Kidney (tissue), 14 donors: Measurements from ENCODE around the gene MRPS34. TPM values are rescaled to one million over a fixed set of nuclear protein-coding genes. Genes with fewer than 3 reads are reported as not detected.

Experiments used
- DNase-seq, 5 donors: peaks; one replicate each; pipeline ENCODE4 v3.0.0-alpha.2; 2013 to 2020
- FAIRE-seq: peaks from 2 replicates; lab custom pipeline; 2012; peaks lifted over from hg19 to GRCh38; lab: Jason Lieb, UNC
- H3K27ac ChIP-seq, 2 donors: one replicate each; pipeline ENCODE4 v1.7.0; 2013; ENCODE audit warnings: low read depth in 2 of 2, low read length in 2 of 2, inconsistent platforms in 1 of 2
- H3K27me3 ChIP-seq: one replicate; pipeline ENCODE4 v1.7.1; 2013; ENCODE audit warnings: low read length, inconsistent platforms; ENCODE audit not compliant: control insufficient read depth, insufficient read depth
- H3K36me3 ChIP-seq, 3 donors: one replicate each; pipeline versions ENCODE4 v1.7.0 to v1.7.1; 2013; ENCODE audit warnings: low read length in 3 of 3, control low read depth in 1 of 3, inconsistent platforms in 1 of 3; ENCODE audit not compliant: insufficient read depth in 3 of 3, control insufficient read depth in 2 of 3
- H3K4me1 ChIP-seq, 3 donors: one replicate each; pipeline versions ENCODE4 v1.7.0 to v1.7.1; 2013; ENCODE audit warnings: low read length in 3 of 3, inconsistent platforms in 1 of 3, low read depth in 1 of 3; ENCODE audit not compliant: control insufficient read depth in 2 of 3, insufficient read depth in 2 of 3
- H3K4me3 ChIP-seq, 3 donors: one replicate each; pipeline versions ENCODE4 v1.7.0 to v1.8.1; 2013; ENCODE audit warnings: low read length in 3 of 3, control low read depth in 1 of 3, inconsistent platforms in 1 of 3
- H3K9ac ChIP-seq, 3 donors: one replicate each; pipeline versions ENCODE4 v1.7.0 to v1.7.1; 2013; ENCODE audit warnings: low read length in 3 of 3, control low read depth in 1 of 3, inconsistent platforms in 1 of 3
- H3K9me3 ChIP-seq, 3 donors: one replicate each; pipeline versions ENCODE4 v1.7.0 to v1.7.1; 2013; ENCODE audit warnings: low read length in 3 of 3, control low read depth in 1 of 3, inconsistent platforms in 1 of 3; ENCODE audit not compliant: control insufficient read depth in 2 of 3, insufficient read depth in 1 of 3
- intact Hi-C: fragments of 100-400 bp; cut with DNase I; formaldehyde crosslinking; loops from one replicate; pipeline ENCODE4 v1.11.1; 2022
- polyA plus RNA-seq: library from polyadenylated mRNA; stranded (reverse); fragments of 350-450 nt; fragmentation: Illumina TruSeq; extraction: RNeasy Lipid Tissue Mini Kit (QIAGEN cat#74804); gene quantifications from one replicate; pipeline ENCODE4 v1.2.3, GENCODE V29; 2014; ENCODE audit warnings: low read depth, low replicate concordance; ENCODE audit not compliant: insufficient read depth
- total RNA-seq: library from RNA; stranded (reverse); fragmentation: NEBNext Ultra II Directional; extraction: Animal tissue kit (Norgen Biotek cat#: 25700); gene quantifications from one replicate; pipeline ENCODE4 v1.2.1, GENCODE V29; 2021
- TF ChIP-seq, protein P1 (sequence below): IDR thresholded peaks from 3 replicates; pipeline ENCODE4 v1.5.1; 2012; ENCODE audit warnings: mild to moderate bottlenecking, moderate library complexity, borderline replicate concordance; ENCODE audit not compliant: insufficient read depth; ENCODE audit errors: extremely low read depth
- donor health status: control.
- donor health status: control.
- donor health status: control.
- donor health status: control.
- donor health status: control.
- donor health status: DM: yes; HTN: yes; CAD: no.
- donor health status: Normal renal cell carcinoma (clear cell type).

MRPS34 gene
- total and polyA plus RNA-seq, 2 donors from 2014 or later, result 61.7 to 187 TPM

DNA sequence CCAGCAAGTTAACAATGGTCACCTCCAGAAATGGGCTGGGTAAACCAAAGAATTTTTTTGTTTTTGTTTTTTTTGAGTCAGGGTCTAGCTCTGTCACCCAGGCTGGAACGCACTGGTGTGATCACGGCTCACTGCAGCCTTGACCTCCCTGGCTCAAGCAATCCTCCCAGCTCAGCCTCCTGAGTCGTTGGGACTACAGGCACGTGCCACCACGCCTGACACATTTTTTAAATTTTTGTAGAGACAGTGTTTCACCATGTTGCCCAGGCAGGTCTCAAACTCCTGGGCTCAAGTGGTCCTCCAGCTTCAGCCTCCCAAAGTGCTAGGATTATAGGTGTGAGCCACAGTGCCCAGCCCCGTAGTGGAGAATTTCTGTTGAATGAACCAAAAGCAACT lies 7.7 kb upstream of the MRPS34 start:
- Histone ChIP-seq H3K4me1 (peaks cover 0 to 16% (median 12%) of the 10 kb centered on the region in 3 donors), H3K9ac (no peak overlapping the region), H3K4me3 (peak overlapping the region in 2 of 3 donors; percentile 30 to 88), H3K27ac (no peak overlapping the region), H3K27me3 (no peaks in the 10 kb centered on the region), H3K9me3 (no peaks in the 10 kb centered on the region), H3K36me3 (peaks cover 2 to 5% (median 4%) of the 10 kb centered on the region in 3 donors)
- intact Hi-C loops, result no loop called here
- no peak for DNase-seq
- TF ChIP-seq, protein P1, sequence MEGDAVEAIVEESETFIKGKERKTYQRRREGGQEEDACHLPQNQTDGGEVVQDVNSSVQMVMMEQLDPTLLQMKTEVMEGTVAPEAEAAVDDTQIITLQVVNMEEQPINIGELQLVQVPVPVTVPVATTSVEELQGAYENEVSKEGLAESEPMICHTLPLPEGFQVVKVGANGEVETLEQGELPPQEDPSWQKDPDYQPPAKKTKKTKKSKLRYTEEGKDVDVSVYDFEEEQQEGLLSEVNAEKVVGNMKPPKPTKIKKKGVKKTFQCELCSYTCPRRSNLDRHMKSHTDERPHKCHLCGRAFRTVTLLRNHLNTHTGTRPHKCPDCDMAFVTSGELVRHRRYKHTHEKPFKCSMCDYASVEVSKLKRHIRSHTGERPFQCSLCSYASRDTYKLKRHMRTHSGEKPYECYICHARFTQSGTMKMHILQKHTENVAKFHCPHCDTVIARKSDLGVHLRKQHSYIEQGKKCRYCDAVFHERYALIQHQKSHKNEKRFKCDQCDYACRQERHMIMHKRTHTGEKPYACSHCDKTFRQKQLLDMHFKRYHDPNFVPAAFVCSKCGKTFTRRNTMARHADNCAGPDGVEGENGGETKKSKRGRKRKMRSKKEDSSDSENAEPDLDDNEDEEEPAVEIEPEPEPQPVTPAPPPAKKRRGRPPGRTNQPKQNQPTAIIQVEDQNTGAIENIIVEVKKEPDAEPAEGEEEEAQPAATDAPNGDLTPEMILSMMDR, result no peak
- no peak for FAIRE-seq

DNA sequence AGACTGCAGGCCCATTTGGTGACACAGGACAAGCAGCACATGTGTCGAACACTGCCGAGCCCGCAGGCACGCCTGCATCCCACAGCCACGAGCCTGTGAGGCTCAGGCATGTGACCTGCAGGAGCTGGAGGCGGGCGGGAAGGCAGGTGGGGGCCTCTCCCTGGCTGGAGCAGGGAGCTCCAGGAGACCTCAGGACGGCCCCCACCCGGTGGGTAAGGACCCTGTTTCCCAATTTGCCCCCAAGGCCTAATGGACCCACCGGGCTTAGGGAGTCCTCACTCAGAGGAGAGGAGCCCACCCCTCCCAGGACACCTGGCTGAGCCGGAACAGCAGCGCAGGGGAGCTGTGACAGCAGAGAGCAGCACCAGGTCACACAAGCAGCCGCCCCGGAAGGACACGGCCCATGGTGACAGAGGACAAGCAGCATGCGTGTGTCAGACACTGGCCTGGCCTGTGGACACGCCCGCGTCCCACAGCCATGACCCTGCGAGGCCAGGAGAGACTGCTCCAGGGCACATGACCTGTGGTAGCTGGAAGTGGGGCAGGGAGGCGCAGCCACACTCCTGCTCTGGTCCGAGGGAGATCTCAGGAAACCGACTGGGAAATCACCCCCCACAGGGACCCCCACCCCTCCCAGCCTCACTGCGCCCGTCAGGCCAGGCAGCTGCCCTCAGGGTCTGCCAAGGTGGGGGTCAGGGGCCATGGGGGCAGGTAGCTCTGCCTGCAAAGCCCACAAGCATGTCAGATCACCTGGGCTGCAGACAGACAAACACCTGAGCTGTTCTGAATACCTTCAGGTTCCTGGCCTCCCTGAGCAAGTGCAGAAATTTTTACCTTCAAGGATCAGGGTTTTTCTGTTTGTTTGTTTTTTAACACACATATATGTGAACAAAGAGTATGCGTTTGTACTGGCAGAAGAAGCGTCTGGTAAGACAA lies 7.1 kb upstream of the MRPS34 start:
- peaks cover 2 to 9% (median 4%) of the 10 kb centered on the region in 3 donors for H3K36me3 ChIP-seq
- H3K9ac ChIP-seq, result no peak overlapping the region
- DNase-seq (peak in 1 of 5 donors; percentile 54), FAIRE-seq (no peak)
- TF ChIP-seq, protein P1, result no peak
- H3K9me3 ChIP-seq, result no peaks in the 10 kb centered on the region
- no peaks in the 10 kb centered on the region for H3K27me3 ChIP-seq
- peaks cover 0 to 16% (median 12%) of the 10 kb centered on the region in 3 donors for H3K4me1 ChIP-seq
- intact Hi-C loops, result no loop called here
- H3K4me3 ChIP-seq, result no peak overlapping the region
- H3K27ac ChIP-seq, result no peak overlapping the region

DNA sequence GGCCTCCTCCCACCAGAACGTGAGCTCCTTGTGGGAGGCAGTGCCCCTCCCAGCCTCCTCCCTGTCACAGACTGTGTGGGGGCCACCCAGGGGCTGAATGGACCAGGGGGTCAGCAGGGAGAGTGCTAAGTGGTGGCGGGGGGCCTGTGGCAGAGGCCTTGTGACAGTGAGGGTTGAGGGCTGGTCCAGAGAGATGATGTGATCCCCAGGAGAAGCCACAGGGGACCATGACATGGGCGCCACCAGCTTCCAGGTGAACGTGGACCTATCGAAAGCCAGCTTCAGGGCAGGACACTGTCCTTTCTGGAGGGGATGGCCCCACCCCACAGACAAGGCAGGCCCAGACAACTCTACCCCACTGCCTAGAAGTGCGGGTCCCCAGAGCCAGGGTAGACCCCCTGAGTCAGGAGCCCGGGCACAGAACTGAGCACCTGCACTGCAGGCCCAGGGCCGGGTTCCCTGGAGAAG lies 6.3 kb upstream of the MRPS34 start:
- no peak for FAIRE-seq
- peaks cover 2 to 9% (median 4%) of the 10 kb centered on the region in 3 donors for H3K36me3 ChIP-seq

More for the DNA sequence above, 6.3 kb upstream of the MRPS34 start:
- H3K4me3 ChIP-seq, result no peak overlapping the region
- DNase-seq, result no peak
- no peaks in the 10 kb centered on the region for H3K27me3 ChIP-seq
- H3K27ac ChIP-seq, result no peak overlapping the region
- TF ChIP-seq, protein P1, result no peak
- intact Hi-C loops, result no loop called here
- H3K9ac ChIP-seq, result no peak overlapping the region
- H3K4me1 ChIP-seq, result peaks cover 0 to 21% (median 14%) of the 10 kb centered on the region in 3 donors
- H3K9me3 ChIP-seq, result no peaks in the 10 kb centered on the region
